GM19468 (cell line): ENCODE data around the gene HDAC2.
"Not testable (repeated sequence)": the region's sequence is repeated elsewhere in the genome, so short reads cannot be mapped to it uniquely, and the experiment has no call there.

Source experiments
- ATAC-seq: cut with Tn5 transposase; IDR thresholded peaks from one replicate; pipeline ENCODE4 v1.9.1; 2021; ENCODE audit warnings: mild to moderate bottlenecking, moderate library complexity, moderate number of reproducible peaks; ENCODE audit not compliant: unreplicated experiment; ENCODE audit errors: extremely low read depth

Gene HDAC2

GRCh38 chr6:113921299-113921904 lies 49.5 kb downstream of the HDAC2 start:
- ATAC-seq, result no peak

- ATAC-seq, result no peak
Measured at GRCh38 chr6:113920663-113921267, 50.2 kb downstream of the HDAC2 start.

GRCh38 chr6:113910285-113910684 lies 60.7 kb downstream of the HDAC2 start:
- ATAC-seq, result not testable (repeated sequence)

GRCh38 chr6:113909224-113909856 lies 61.6 kb downstream of the HDAC2 start:
- ATAC-seq, result no peak

- ATAC-seq, result no peak
Measured at GRCh38 chr6:113908801-113909200, 62.1 kb downstream of the HDAC2 start.

GRCh38 chr6:113907102-113907815 lies 63.7 kb downstream of the HDAC2 start:
- ATAC-seq, result no peak

- no peak for ATAC-seq
Measured at GRCh38 chr6:113903666-113904330, 67.2 kb downstream of the HDAC2 start.

GRCh38 chr6:113901482-113901881 lies 69.5 kb downstream of the HDAC2 start:
- ATAC-seq, result no peak

GRCh38 chr6:113894712-113895674 lies 76.0 kb downstream of the HDAC2 start:
- no peak for ATAC-seq

- ATAC-seq, result no peak
Measured at GRCh38 chr6:113893866-113894265, 77.1 kb downstream of the HDAC2 start.

GRCh38 chr6:113893451-113893850 lies 77.5 kb downstream of the HDAC2 start:
- no peak for ATAC-seq

GRCh38 chr6:113888956-113889630 lies 81.9 kb downstream of the HDAC2 start:
- ATAC-seq, result no peak

- no peak for ATAC-seq
Measured at GRCh38 chr6:113888493-113888892, 82.5 kb downstream of the HDAC2 start.

- ATAC-seq, result no peak
Measured at GRCh38 chr6:113886512-113886911, 84.4 kb downstream of the HDAC2 start.

GRCh38 chr6:113884011-113884410 lies 86.9 kb downstream of the HDAC2 start:
- no peak for ATAC-seq
